ENCODE results near the gene EVA1A. TPM values are rescaled to one million over a fixed set of nuclear protein-coding genes. Genes with fewer than 3 reads are reported as not detected.
A peak's percentile ranks its signal among the peaks of the same experiment; 100 is the strongest.

Gene EVA1A, protein sequence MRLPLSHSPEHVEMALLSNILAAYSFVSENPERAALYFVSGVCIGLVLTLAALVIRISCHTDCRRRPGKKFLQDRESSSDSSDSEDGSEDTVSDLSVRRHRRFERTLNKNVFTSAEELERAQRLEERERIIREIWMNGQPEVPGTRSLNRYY
- 1 to 10 TPM in 1 of 4 donors, under 1 TPM in 2, not detected in 1; 0.17 to 1.2 (median 0.69) TPM for total RNA-seq

DNA sequence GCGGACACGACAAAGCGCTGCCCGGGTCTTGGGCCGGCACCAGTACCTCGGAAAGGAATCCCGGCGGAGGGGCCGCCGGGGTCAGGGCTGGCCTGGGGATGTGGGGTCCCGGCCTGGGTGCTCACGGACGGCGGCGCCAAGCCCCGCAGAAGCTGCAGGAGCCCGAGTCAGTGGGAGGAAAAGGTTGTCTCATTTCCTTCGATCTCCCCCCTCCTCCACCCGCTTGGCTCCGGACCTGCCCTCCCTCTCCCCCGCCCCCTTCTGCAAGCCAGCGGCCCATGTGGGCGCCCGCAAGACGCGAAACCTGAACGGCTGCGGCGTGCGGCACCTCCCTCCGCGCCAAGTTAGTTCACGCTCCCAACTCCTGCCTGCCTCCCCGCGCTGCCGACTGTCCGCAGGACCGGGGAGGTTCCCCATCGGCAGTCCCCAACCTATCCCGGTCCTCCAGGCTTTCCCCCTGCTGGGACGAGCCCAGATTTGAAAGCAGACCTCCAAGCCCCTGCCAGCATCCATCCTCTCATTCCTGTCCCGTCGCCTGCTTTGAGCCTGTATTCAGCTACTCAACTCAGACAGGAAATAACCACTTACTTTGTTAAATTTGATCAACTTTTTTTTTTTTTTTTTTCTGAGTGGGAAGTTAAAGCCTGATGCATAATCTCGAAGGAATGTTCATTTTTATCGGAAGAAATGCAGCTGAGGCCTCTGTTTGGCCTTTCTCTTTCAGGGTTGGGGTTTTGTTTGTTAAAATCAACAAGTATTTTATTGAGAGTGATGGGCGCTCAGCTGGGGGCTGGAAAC is at the start of gene EVA1A:
Gene EVA1A (minus strand): TSS at position 172 of the 798 bp plus-strand sequence. CDS start 42,799 bp downstream, outside the sequence.
- peaks cover 8 to 21% (median 18%) of the 10 kb centered on the region in 4 donors for H3K4me1 ChIP-seq
- no peaks in the 10 kb centered on the region for H3K9me3 ChIP-seq
- H3K36me3 ChIP-seq, result no peaks in the 10 kb centered on the region
- intact Hi-C loops (cut with DNase I), result no loop called here
- peaks cover 0 to 59% (median 0%) of the 10 kb centered on the region in 4 donors for H3K27me3 ChIP-seq
- TF ChIP-seq POLR2AphosphoS5 (IDR thresholded peaks at IDR 0.05) (no peak), EP300 (IDR thresholded peaks at IDR 0.05) (no peak)
- TF ChIP-seq, protein P1, sequence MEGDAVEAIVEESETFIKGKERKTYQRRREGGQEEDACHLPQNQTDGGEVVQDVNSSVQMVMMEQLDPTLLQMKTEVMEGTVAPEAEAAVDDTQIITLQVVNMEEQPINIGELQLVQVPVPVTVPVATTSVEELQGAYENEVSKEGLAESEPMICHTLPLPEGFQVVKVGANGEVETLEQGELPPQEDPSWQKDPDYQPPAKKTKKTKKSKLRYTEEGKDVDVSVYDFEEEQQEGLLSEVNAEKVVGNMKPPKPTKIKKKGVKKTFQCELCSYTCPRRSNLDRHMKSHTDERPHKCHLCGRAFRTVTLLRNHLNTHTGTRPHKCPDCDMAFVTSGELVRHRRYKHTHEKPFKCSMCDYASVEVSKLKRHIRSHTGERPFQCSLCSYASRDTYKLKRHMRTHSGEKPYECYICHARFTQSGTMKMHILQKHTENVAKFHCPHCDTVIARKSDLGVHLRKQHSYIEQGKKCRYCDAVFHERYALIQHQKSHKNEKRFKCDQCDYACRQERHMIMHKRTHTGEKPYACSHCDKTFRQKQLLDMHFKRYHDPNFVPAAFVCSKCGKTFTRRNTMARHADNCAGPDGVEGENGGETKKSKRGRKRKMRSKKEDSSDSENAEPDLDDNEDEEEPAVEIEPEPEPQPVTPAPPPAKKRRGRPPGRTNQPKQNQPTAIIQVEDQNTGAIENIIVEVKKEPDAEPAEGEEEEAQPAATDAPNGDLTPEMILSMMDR (IDR thresholded peaks at IDR 0.05), result no peak
- DNase-seq (ENCODE audit: extremely low spot score), result peak; percentile 86
- H3K27ac ChIP-seq (replicated peaks in 1 of 4), result no peak within 1 kb of the TSS
- H3K4me3 ChIP-seq, result peak within 1 kb of the TSS; percentile 48 to 61 (median 52)
- 4% methylated on average over 24 of the region's 46 CpGs for WGBS

DNA sequence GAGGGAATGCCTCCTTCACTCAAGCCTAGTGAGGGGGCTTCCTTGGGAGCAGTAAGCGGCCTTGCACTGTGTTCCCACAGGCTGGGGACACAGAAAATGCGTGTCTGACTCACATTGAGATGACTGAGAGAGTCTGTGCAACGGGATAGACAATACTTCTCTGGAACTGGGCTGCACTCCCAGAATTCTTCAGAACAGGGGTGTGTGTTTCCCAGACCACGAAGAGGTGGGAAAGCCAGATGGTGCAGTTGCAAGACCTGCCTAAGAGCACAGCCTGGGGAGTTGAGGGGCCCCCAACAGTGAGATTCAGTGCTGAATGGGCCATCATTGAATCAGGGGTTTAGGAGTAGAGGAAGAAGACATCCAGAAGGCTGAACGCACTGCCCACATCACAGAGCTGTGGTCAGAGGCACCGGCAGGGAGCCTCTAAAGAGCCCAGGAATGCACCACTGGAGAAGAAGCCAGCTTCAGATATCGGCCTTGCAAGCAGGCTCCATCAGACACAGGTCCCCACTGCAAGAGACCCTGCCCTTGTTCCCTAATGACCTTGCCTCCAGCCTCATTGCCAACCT is 49.3 kb upstream of the EVA1A start:
- peaks cover 0 to 6% (median 4%) of the 10 kb centered on the region in 4 donors for H3K4me1 ChIP-seq
- H3K27ac ChIP-seq (replicated peaks in 1 of 4), result no peak overlapping the region
- H3K9me3 ChIP-seq, result no peaks in the 10 kb centered on the region
- intact Hi-C loops (cut with DNase I), result loop anchor here (10.0 kb wide), 2 partner anchors 145 to 685 kb away; no protein-coding TSS in a partner anchor
- H3K36me3 ChIP-seq, result no peaks in the 10 kb centered on the region
- peaks cover 0 to 70% (median 7%) of the 10 kb centered on the region in 4 donors for H3K27me3 ChIP-seq
- TF ChIP-seq POLR2AphosphoS5 (IDR thresholded peaks at IDR 0.05) (no peak), POLR2A (IDR thresholded peaks at IDR 0.05; ENCODE audit: low read depth) (no peak), EP300 (IDR thresholded peaks at IDR 0.05) (no peak)
- TF ChIP-seq, protein P1 (IDR thresholded peaks at IDR 0.05), result no peak
- no peak overlapping the region for H3K4me3 ChIP-seq
- WGBS, result 88% methylated on average over 6 of the region's 7 CpGs
- peak; percentile 89 for DNase-seq (ENCODE audit: extremely low spot score)

DNA sequence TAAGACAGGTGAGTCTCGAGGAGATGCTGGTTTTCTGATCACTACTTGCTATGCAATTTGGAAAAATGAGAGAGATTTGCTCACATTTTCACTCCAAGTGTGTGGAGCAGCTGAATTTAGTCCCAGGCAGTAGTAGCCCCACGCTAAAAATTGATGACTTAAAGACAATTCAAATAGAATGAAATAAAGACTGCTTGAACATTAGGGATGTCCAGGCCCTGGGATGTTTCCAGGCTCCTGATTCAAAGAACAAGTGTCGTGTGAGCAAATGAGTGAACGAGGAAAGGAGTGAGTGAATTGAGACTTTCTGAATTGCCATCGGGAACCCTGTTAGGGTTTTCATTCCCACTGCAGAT is 48.6 kb upstream of the EVA1A start:
- Histone ChIP-seq H3K36me3 (no peaks in the 10 kb centered on the region), H3K27me3 (peaks cover 0 to 76% (median 9%) of the 10 kb centered on the region in 4 donors), H3K4me3 (no peak overlapping the region), H3K9me3 (no peaks in the 10 kb centered on the region), H3K4me1 (peaks cover 0 to 6% (median 4%) of the 10 kb centered on the region in 4 donors), H3K27ac (replicated peaks in 1 of 4) (no peak overlapping the region)
- no peak for TF ChIP-seq EP300 (IDR thresholded peaks at IDR 0.05)
- TF ChIP-seq POLR2AphosphoS5 (IDR thresholded peaks at IDR 0.05), result no peak
- TF ChIP-seq, protein P1 (IDR thresholded peaks at IDR 0.05), result no peak
- TF ChIP-seq POLR2A (IDR thresholded peaks at IDR 0.05; ENCODE audit: low read depth), result no peak
- peak; percentile 39 for DNase-seq (ENCODE audit: extremely low spot score)
- intact Hi-C loops (cut with DNase I), result loop anchor here (10.0 kb wide), 2 partner anchors 145 to 685 kb away; no protein-coding TSS in a partner anchor
- WGBS, result 51% methylated on average over 5 of the region's 5 CpGs

DNA sequence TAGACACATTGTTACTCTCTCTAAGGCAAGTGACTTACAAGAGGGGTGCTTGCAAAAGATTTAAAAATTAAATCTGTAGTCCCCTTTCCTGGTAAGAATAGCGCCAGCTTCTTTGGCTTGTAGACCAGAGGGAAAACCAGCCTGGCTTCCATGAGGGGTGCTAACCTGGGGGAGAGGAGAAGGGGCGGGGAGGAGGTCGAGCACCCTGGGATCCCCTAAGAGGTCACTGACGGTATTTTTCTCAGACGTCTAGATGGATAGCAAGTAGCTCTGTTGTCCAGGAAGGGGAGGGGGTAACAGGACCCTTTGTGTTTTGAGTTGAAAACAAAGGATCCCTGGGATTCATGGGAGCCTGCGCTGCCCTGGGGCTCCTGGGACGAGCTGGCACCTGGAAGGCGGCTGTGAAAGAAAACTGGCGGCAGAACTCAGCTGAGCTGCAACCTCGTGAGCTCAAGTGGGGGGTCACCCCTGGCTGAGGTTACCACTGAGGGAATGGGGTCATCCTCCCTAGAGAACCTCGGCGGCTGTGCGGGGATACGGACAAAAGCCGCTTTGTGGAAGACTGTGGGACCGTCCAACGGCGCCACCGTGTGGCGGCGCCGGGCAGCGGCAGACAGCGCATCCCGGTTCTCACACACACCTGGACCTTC is 48.1 kb upstream of the EVA1A start:
- Histone ChIP-seq H3K4me3 (peak overlapping the region in 1 of 4 donors; percentile 16), H3K27me3 (peaks cover 0 to 76% (median 9%) of the 10 kb centered on the region in 4 donors), H3K27ac (replicated peaks in 1 of 4) (no peak overlapping the region), H3K4me1 (peaks cover 0 to 6% (median 4%) of the 10 kb centered on the region in 4 donors), H3K9me3 (no peaks in the 10 kb centered on the region), H3K36me3 (no peaks in the 10 kb centered on the region)
- 13% methylated on average over 25 of the region's 25 CpGs for WGBS
- intact Hi-C loops (cut with DNase I), result loop anchor here (10.0 kb wide), 2 partner anchors 144 to 684 kb away; no protein-coding TSS in a partner anchor
- TF ChIP-seq, protein P1 (IDR thresholded peaks at IDR 0.05), result peak; percentile 56 to 86 (median 81)
- no peak for TF ChIP-seq POLR2A (IDR thresholded peaks at IDR 0.05; ENCODE audit: low read depth)
- DNase-seq (ENCODE audit: extremely low spot score), result peak; percentile 86
